GM12878 (cell line): ENCODE results near the gene REST. TPM values are rescaled to one million over a fixed set of nuclear protein-coding genes. Genes with fewer than 3 reads are reported as not detected.

Experiments
- ATF7 ChIP-seq: fragments of 450-650 bp; IDR thresholded peaks from 2 replicates; pipeline ENCODE4 v1.6.1; 2016; ENCODE audit warnings: low read depth, mild to moderate bottlenecking
- BACH1 ChIP-seq: fragments of 450-650 bp; IDR thresholded peaks from 2 replicates; pipeline ENCODE4 v1.6.1; 2017; ENCODE audit warnings: mild to moderate bottlenecking, borderline replicate concordance
- BMI1 ChIP-seq: fragments of 450-650 bp; IDR thresholded peaks from 2 replicates; pipeline ENCODE4 v1.6.1; 2016; ENCODE audit warnings: mild to moderate bottlenecking, moderate library complexity, borderline replicate concordance
- CBX3 ChIP-seq: fragments of 200-600 bp; sonication (generic); IDR thresholded peaks from 2 replicates; pipeline ENCODE4 v1.6.1; 2016; ENCODE audit warnings: low read depth, borderline replicate concordance
- CBX5 ChIP-seq: sonication (generic); IDR thresholded peaks from 2 replicates; pipeline ENCODE4 v1.6.1; 2016; ENCODE audit warnings: low read depth, moderate library complexity, mild to moderate bottlenecking, inconsistent platforms
- CHD4 ChIP-seq: fragments of 200-600 bp; sonication (generic); IDR thresholded peaks from 2 replicates; pipeline ENCODE4 v1.6.1; 2016; ENCODE audit warnings: mild to moderate bottlenecking
- HCFC1 ChIP-seq: fragments of 150-350 bp; IDR thresholded peaks from 2 replicates; pipeline ENCODE4 v1.6.1; 2014; ENCODE audit warnings: low read length
- HDAC2 ChIP-seq: fragments of 200-600 bp; sonication (generic); IDR thresholded peaks from 2 replicates; pipeline ENCODE4 v1.6.1; 2017
- JUND ChIP-seq: IDR thresholded peaks from 2 replicates; pipeline ENCODE4 v1.6.1; 2012; ENCODE audit warnings: low read depth, mild to moderate bottlenecking, low read length, improper control_type of control experiment, moderate library complexity
- KDM1A ChIP-seq: fragments of 200-600 bp; sonication (generic); IDR thresholded peaks from 2 replicates; pipeline ENCODE4 v1.6.1; 2016; ENCODE audit warnings: borderline replicate concordance
- RBBP5 ChIP-seq: fragments of 200-600 bp; sonication (generic); conservative IDR thresholded peaks from 2 replicates; pipeline ENCODE4 v1.6.1; 2016
- TAF1 ChIP-seq: IDR thresholded peaks from 2 replicates; pipeline ENCODE4 v1.6.1; 2011; ENCODE audit warnings: mild to moderate bottlenecking, low read depth, low read length, borderline replicate concordance
- TCF7 ChIP-seq: IDR thresholded peaks from 2 replicates; pipeline ENCODE4 v1.6.1; 2014; ENCODE audit warnings: antibody characterized with exemption, borderline replicate concordance
- polyA plus RNA-seq, 11 experiments: library from polyadenylated mRNA; depleted of rRNA in 4 of 11; unstranded in 6 of 11; stranded (reverse) in 5 of 11; fragments of >200 nt; fragmentation: Nextera tagmentation in 4 of 11; fragmentation: Illumina TruSeq in 1 of 11; extraction: Ambion mirVana in 4 of 11; extraction: Trizol in 1 of 11; gene quantifications; 1 replicate in 1 of 11; 2 replicates in 10 of 11; pipeline versions ENCODE4 v1.2.1 to v1.2.3, GENCODE V29; 2011 to 2016; ENCODE audit warnings: inconsistent platforms in 2 of 11, missing spikeins in 2 of 11, low read depth in 1 of 11
- total RNA-seq, 4 experiments: library from RNA; depleted of rRNA in 3 of 4; stranded (reverse); fragments of >200 nt in 3 of 4; fragmentation: Illumina TruSeq in 1 of 4; extraction: Trizol in 1 of 4; gene quantifications; 2 replicates each; pipeline versions ENCODE4 v1.2.1 to v1.2.3, GENCODE V29; 2013 to 2021
- TF ChIP-seq, protein P1 (sequence below): fragments of 450-650 bp; IDR thresholded peaks from 2 replicates; pipeline ENCODE4 v1.6.1; 2018; ENCODE audit warnings: mild to moderate bottlenecking, low read depth, moderate library complexity; ENCODE audit not compliant: partially characterized antibody
- TF ChIP-seq, protein P2 (sequence below): fragments of 450-650 bp; IDR thresholded peaks from 2 replicates; pipeline ENCODE4 v1.6.1; 2017; ENCODE audit warnings: mild to moderate bottlenecking, moderate library complexity
- TF ChIP-seq, protein P3 (sequence below), 3 experiments: IDR thresholded peaks in 2 of 3; conservative IDR thresholded peaks in 1 of 3; 2 replicates each; pipeline ENCODE4 v1.5.1; 2011; ENCODE audit warnings: low read depth in 3 of 3, low read length in 3 of 3, mild to moderate bottlenecking in 3 of 3, control low read depth in 2 of 3, moderate library complexity in 2 of 3, inconsistent platforms in 1 of 3, mixed read lengths in 1 of 3; ENCODE audit not compliant: control insufficient read depth in 2 of 3, insufficient read depth in 1 of 3; ENCODE audit errors: extremely low read depth in 1 of 3
- TF ChIP-seq, protein P4 (sequence below): fragments of 450-650 bp; IDR thresholded peaks from 2 replicates; pipeline ENCODE4 v1.6.1; 2014; ENCODE audit warnings: mild to moderate bottlenecking
- TF ChIP-seq, protein P5 (sequence below): IDR thresholded peaks from 2 replicates; pipeline ENCODE4 v1.6.1; 2012; ENCODE audit warnings: low read depth, low read length, improper control_type of control experiment

REST gene
- total and polyA plus RNA-seq, 10 of the 15 experiments (the other 5 are each of a cell fraction or from before 2014, with no cell fraction given) = 3.7 to 36.3 (median 20.4) TPM

DNA sequence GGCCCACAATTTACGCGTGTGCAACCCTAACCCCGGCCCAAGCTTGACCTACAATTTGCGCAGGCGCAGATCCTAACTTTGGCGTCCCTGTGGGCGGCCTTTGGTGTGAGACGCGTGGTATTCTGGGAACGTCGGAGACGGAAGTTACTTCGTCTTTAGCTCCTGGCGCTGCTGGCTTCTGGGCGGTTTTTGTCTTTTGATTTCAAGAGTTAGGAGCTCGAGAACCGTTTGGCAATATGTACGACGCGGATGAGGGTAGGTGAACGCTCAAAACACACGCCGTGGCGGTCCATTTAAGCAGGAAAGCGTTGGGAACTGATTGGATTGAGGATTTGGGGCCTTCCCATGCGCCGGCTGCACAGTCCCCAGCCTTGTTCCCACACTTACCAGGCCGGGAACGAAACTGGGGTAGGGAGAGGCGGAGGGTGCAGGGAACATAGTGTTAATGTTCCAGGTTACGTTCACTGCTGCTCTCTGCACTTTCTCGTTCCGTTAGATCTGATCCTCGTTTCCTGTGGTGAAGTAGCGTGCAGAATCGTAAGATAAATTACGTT is 71.1 kb downstream of the REST start, which contains the start of gene POLR2B (continued):
- TF ChIP-seq, protein P1, sequence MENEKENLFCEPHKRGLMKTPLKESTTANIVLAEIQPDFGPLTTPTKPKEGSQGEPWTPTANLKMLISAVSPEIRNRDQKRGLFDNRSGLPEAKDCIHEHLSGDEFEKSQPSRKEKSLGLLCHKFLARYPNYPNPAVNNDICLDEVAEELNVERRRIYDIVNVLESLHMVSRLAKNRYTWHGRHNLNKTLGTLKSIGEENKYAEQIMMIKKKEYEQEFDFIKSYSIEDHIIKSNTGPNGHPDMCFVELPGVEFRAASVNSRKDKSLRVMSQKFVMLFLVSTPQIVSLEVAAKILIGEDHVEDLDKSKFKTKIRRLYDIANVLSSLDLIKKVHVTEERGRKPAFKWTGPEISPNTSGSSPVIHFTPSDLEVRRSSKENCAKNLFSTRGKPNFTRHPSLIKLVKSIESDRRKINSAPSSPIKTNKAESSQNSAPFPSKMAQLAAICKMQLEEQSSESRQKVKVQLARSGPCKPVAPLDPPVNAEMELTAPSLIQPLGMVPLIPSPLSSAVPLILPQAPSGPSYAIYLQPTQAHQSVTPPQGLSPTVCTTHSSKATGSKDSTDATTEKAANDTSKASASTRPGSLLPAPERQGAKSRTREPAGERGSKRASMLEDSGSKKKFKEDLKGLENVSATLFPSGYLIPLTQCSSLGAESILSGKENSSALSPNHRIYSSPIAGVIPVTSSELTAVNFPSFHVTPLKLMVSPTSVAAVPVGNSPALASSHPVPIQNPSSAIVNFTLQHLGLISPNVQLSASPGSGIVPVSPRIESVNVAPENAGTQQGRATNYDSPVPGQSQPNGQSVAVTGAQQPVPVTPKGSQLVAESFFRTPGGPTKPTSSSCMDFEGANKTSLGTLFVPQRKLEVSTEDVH = no peak
- TF ChIP-seq, protein P2, sequence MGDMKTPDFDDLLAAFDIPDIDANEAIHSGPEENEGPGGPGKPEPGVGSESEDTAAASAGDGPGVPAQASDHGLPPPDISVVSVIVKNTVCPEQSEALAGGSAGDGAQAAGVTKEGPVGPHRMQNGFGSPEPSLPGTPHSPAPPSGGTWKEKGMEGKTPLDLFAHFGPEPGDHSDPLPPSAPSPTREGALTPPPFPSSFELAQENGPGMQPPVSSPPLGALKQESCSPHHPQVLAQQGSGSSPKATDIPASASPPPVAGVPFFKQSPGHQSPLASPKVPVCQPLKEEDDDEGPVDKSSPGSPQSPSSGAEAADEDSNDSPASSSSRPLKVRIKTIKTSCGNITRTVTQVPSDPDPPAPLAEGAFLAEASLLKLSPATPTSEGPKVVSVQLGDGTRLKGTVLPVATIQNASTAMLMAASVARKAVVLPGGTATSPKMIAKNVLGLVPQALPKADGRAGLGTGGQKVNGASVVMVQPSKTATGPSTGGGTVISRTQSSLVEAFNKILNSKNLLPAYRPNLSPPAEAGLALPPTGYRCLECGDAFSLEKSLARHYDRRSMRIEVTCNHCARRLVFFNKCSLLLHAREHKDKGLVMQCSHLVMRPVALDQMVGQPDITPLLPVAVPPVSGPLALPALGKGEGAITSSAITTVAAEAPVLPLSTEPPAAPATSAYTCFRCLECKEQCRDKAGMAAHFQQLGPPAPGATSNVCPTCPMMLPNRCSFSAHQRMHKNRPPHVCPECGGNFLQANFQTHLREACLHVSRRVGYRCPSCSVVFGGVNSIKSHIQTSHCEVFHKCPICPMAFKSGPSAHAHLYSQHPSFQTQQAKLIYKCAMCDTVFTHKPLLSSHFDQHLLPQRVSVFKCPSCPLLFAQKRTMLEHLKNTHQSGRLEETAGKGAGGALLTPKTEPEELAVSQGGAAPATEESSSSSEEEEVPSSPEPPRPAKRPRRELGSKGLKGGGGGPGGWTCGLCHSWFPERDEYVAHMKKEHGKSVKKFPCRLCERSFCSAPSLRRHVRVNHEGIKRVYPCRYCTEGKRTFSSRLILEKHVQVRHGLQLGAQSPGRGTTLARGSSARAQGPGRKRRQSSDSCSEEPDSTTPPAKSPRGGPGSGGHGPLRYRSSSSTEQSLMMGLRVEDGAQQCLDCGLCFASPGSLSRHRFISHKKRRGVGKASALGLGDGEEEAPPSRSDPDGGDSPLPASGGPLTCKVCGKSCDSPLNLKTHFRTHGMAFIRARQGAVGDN = peak; percentile 77
- TF ChIP-seq CHD4 = no peak
- TF ChIP-seq CBX5 = 0 out of 2 replicates have a peak, but pooled peaks have one; percentile 59
- TF ChIP-seq HCFC1 = peak; percentile 55; the same call in 1 of the 2 replicates
- TF ChIP-seq HDAC2 = no peak
- TF ChIP-seq KDM1A = no peak
- TF ChIP-seq, protein P3, sequence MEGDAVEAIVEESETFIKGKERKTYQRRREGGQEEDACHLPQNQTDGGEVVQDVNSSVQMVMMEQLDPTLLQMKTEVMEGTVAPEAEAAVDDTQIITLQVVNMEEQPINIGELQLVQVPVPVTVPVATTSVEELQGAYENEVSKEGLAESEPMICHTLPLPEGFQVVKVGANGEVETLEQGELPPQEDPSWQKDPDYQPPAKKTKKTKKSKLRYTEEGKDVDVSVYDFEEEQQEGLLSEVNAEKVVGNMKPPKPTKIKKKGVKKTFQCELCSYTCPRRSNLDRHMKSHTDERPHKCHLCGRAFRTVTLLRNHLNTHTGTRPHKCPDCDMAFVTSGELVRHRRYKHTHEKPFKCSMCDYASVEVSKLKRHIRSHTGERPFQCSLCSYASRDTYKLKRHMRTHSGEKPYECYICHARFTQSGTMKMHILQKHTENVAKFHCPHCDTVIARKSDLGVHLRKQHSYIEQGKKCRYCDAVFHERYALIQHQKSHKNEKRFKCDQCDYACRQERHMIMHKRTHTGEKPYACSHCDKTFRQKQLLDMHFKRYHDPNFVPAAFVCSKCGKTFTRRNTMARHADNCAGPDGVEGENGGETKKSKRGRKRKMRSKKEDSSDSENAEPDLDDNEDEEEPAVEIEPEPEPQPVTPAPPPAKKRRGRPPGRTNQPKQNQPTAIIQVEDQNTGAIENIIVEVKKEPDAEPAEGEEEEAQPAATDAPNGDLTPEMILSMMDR (IDR thresholded peaks at IDR 0.05 in 2 of 3, conservative IDR thresholded peaks at IDR 0.05 in 1 of 3; ENCODE audit: control insufficient read depth in 2 of 3, extremely low read depth in 1 of 3, insufficient read depth in 1 of 3, low read depth in 3 of 3, low read length in 3 of 3) = no peak
- TF ChIP-seq JUND = no peak
- TF ChIP-seq, protein P4, sequence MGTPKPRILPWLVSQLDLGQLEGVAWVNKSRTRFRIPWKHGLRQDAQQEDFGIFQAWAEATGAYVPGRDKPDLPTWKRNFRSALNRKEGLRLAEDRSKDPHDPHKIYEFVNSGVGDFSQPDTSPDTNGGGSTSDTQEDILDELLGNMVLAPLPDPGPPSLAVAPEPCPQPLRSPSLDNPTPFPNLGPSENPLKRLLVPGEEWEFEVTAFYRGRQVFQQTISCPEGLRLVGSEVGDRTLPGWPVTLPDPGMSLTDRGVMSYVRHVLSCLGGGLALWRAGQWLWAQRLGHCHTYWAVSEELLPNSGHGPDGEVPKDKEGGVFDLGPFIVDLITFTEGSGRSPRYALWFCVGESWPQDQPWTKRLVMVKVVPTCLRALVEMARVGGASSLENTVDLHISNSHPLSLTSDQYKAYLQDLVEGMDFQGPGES = no peak
- TF ChIP-seq CBX3 = no peak
- TF ChIP-seq, protein P5, sequence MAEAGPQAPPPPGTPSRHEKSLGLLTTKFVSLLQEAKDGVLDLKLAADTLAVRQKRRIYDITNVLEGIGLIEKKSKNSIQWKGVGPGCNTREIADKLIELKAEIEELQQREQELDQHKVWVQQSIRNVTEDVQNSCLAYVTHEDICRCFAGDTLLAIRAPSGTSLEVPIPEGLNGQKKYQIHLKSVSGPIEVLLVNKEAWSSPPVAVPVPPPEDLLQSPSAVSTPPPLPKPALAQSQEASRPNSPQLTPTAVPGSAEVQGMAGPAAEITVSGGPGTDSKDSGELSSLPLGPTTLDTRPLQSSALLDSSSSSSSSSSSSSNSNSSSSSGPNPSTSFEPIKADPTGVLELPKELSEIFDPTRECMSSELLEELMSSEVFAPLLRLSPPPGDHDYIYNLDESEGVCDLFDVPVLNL = no peak; the same call in 1 of the 2 replicates
- peak; percentile 76; the same call in 1 of the 2 replicates for TF ChIP-seq TAF1
- no peak for TF ChIP-seq RBBP5
- TF ChIP-seq TCF7 = no peak
- TF ChIP-seq BACH1 = 0 out of 2 replicates have a peak, but pooled peaks have one; percentile 22
- no peak for TF ChIP-seq ATF7
- TF ChIP-seq BMI1 = no peak
